Ovary (tissue), 10 donors: ENCODE results near the gene PPTC7. TPM values are rescaled to one million over a fixed set of nuclear protein-coding genes. Genes with fewer than 3 reads are reported as not detected.

Experiments used
- DNase-seq, 5 donors: peaks; one replicate each; pipeline ENCODE4 v3.0.0-alpha.2; 2019 to 2020
- H3K27ac ChIP-seq, 2 donors: fragments of 200-600 bp; one replicate each; pipeline versions ENCODE4 v1.5.1 to v1.8.0; 2019 to 2022
- H3K27me3 ChIP-seq: fragments of 200-600 bp; one replicate; pipeline ENCODE4 v1.8.0; 2022
- H3K36me3 ChIP-seq: fragments of 200-600 bp; sonication (generic); one replicate; pipeline ENCODE4 v1.5.1; 2019
- H3K4me1 ChIP-seq: one replicate; pipeline ENCODE4 v1.8.1; 2013; ENCODE audit warnings: mild to moderate bottlenecking, moderate library complexity; ENCODE audit not compliant: insufficient read depth
- H3K4me3 ChIP-seq: fragments of 200-600 bp; sonication (generic); one replicate; pipeline ENCODE4 v1.5.1; 2017
- H3K9me3 ChIP-seq, 2 donors: fragments of 200-600 bp in 1 of 2; sonication (generic) in 1 of 2; one replicate each; pipeline versions ENCODE4 v1.5.1 to v1.8.1; 2013 to 2019; ENCODE audit warnings: mild to moderate bottlenecking in 1 of 2, moderate library complexity in 1 of 2
- EP300 ChIP-seq: sonication (generic); formaldehyde crosslinking; IDR thresholded peaks from one replicate; pipeline ENCODE4 v1.6.1; 2017; ENCODE audit warnings: antibody characterized with exemption
- POLR2A ChIP-seq: fragments of 450-650 bp; IDR thresholded peaks from one replicate; pipeline ENCODE4 v1.6.1; 2017; ENCODE audit warnings: antibody characterized with exemption, mild to moderate bottlenecking, moderate library complexity
- WGBS, 3 donors: extraction: QIAGEN DNeasy Blood & Tissue Kit in 1 of 3; methylation state at CpG; one replicate each; pipeline versions ENCODE4 v1.1.5 to v1.1.7; 2013 to 2017; 5-methylcytosine and 5-hydroxymethylcytosine counted together
- intact Hi-C, 4 donors: fragments of 100-400 bp; cut with DNase I; formaldehyde crosslinking; loops; one replicate each; pipeline versions ENCODE4 v1.11.0 to v1.15.1; 2022 to 2023
- long read RNA-seq, 3 donors: library from polyadenylated mRNA in 2 of 3; unstranded in 2 of 3; transcript quantifications; one replicate each; pipeline ENCODE4 v2.0.0 and lab custom pipeline, GENCODE V29; 2021 to 2026
- polyA plus RNA-seq, 2 donors: library from polyadenylated mRNA; stranded (reverse); fragments of 200-250 nt in 1 of 2; fragments of 350-450 nt in 1 of 2; fragmentation: Illumina TruSeq in 1 of 2; extraction: RNeasy Lipid Tissue Mini Kit (QIAGEN cat#74804) in 1 of 2; gene quantifications; one replicate each; pipeline ENCODE4 v1.2.3, GENCODE V29; 2013 to 2014
- total RNA-seq, 7 donors: library from RNA; depleted of rRNA in 2 of 7; stranded (reverse); fragments of >200 nt in 2 of 7; fragmentation: NEBNext Ultra II Directional in 3 of 7; extraction: Animal tissue kit (Norgen Biotek cat#: 25700) in 3 of 7; gene quantifications; one replicate each; pipeline versions ENCODE4 v1.1.0 to v1.2.4, GENCODE V29; 2016 to 2023
- TF ChIP-seq, protein P1 (sequence below), 3 donors: fragments of 450-650 bp in 2 of 3; fragments of 200-600 bp in 1 of 3; IDR thresholded peaks; one replicate each; pipeline versions ENCODE4 v1.5.1 to v1.8.0; 2016 to 2022; ENCODE audit warnings: antibody characterized with exemption in 3 of 3, mild to moderate bottlenecking in 1 of 3
- donor health status: DM: no; HTN: no; CAD: no; lungs with moderate emphysema.
- donor health status: DM: no; HTN: no; CAD: no.
- donor health status: Bipolar disorder and iron deficiency.
- donor health status: DM: yes; HTN: yes; CAD: no.
- donor health status: DM: no; HTN: no; CAD: no.
- donor health status: DM: yes; HTN: yes; CAD: no.

PPTC7 gene
- total RNA-seq = 10 to 100 TPM; 13.5 to 25.5 (median 22.5) TPM
- polyA plus RNA-seq = 10 to 100 TPM in 1 of 2 donors, 1 to 10 TPM in 1; 10.0 to 19.2 TPM
- long read RNA-seq, donor 1, partial matches to known transcripts = 1 of 7 reads
- long read RNA-seq, donor 1, other reads (novel, unspliced or antisense) = 6 of 7 reads
- long read RNA-seq, donor 2, full-length matches to known transcripts = 11 of 137 reads
- long read RNA-seq, donor 2, partial matches to known transcripts = 97 of 137 reads
- long read RNA-seq, donor 2, other reads (novel, unspliced or antisense) = 29 of 137 reads
- long read RNA-seq, donor 3, full-length matches to known transcripts = 12 of 16 reads
- long read RNA-seq, donor 3, partial matches to known transcripts = 0 of 16 reads
- long read RNA-seq, donor 3, other reads (novel, unspliced or antisense) = 4 of 16 reads

DNA sequence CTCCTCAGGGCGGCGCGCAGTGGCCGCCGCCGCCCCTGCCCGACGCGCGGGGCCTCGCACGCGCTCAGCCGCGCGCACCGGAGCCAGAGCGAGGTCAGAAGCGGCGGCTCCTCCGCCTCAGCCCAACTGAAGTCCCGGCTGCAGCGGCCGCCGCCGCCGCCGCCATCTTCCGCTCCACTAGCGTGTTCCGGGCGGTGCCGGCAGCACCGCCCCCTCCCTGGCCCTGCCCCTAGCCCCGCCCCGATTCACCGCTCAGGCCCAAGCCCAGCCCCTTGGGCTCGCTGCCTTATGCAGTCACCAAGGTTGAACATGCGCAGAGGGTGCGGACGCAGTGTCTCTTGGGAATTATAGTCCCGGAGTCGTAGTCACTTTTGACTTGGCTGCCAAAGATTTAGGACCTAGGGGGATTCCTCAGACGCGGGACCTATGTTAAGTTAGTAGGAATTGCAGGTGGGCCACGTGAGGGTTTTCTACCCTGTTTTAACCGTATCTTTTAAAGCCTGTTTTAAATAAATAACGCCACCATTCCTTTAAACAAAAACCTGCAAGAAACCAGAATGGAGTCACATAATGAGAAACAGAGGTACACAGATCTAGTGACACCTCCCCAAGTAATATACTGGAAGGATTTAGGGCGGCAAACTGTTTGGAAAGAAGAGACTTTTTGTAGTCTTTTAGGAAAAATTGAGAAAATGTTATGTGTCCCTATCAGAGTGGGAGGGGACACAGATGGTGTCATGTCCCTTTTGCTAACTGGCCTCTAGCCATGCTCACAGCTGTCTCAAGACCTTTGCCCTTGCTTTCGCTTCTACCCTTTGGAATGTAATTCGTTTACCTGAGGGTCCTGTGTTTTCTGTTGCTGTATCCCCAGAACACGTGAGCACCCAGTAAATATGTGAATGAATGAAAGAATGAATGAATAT is at the start of gene PPTC7:
PPTC7 (minus strand) TSS at position 182 of the 923 bp plus-strand sequence. CDS start 287 bp downstream, outside the sequence.
- H3K4me1 ChIP-seq = peaks cover 13% of the 10 kb centered on the region

DNA sequence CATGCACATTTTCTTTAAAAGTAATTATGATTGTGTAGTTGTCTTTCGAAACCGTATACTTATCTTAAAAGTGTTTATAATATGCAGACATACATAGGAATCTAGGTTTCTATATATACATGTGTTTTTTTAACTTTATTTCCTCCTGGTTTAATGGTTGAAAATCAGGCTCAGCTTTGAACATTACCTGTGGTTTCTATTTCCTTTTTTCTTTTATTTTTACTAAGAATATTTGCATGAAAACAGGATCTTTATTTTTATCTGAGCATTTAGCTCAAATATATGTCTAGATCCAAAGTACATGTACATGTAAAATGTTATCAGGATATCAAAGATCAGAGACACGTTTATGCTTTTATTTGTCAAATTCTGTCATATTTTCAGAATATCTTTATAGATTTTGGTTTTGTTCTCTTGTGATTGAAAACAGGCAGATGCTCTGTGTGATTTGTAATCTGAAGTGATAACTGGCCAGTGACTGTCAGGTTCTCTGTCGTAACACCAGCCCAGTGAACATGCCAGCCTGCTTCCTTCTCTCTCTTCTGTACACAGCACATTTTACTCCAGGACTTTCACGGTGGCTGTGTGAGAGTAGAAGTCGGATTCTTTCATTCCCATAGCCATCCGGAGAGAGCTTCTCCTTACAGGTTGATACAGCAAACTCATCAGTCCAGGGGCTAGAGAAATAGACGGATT is 44.5 kb upstream of the PPTC7 start:
- TF ChIP-seq POLR2A (no peak), EP300 (no peak)
- 85 to 89% (median 87%) methylated on average over 8 of the region's 8 CpGs for WGBS, 3 donors
- no peaks in the 10 kb centered on the region for H3K9me3 ChIP-seq
- no peaks in the 10 kb centered on the region for H3K4me1 ChIP-seq
- no peaks in the 10 kb centered on the region for H3K27me3 ChIP-seq
- H3K27ac ChIP-seq = no peak overlapping the region
- H3K36me3 ChIP-seq = no peaks in the 10 kb centered on the region
- no peak for DNase-seq
- H3K4me3 ChIP-seq = no peak overlapping the region
- intact Hi-C loops = no loop called here

More for the DNA sequence above, at the start of gene PPTC7:
- intact Hi-C loops = no loop called here
- Histone ChIP-seq H3K9me3 (no peaks in the 10 kb centered on the region), H3K27me3 (no peaks in the 10 kb centered on the region), H3K4me3 (peak within 1 kb of the TSS; percentile 84), H3K36me3 (no peaks in the 10 kb centered on the region), H3K27ac (peak within 1 kb of the TSS; percentile 79 to 89)
- TF ChIP-seq POLR2A (peak; percentile 87), EP300 (no peak)
- TF ChIP-seq, protein P1, sequence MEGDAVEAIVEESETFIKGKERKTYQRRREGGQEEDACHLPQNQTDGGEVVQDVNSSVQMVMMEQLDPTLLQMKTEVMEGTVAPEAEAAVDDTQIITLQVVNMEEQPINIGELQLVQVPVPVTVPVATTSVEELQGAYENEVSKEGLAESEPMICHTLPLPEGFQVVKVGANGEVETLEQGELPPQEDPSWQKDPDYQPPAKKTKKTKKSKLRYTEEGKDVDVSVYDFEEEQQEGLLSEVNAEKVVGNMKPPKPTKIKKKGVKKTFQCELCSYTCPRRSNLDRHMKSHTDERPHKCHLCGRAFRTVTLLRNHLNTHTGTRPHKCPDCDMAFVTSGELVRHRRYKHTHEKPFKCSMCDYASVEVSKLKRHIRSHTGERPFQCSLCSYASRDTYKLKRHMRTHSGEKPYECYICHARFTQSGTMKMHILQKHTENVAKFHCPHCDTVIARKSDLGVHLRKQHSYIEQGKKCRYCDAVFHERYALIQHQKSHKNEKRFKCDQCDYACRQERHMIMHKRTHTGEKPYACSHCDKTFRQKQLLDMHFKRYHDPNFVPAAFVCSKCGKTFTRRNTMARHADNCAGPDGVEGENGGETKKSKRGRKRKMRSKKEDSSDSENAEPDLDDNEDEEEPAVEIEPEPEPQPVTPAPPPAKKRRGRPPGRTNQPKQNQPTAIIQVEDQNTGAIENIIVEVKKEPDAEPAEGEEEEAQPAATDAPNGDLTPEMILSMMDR (IDR thresholded peaks at IDR 0.05) = no peak
- WGBS, 3 donors = 1 to 2% (median 1%) methylated on average over 51 to 52 of the region's 52 CpGs
- DNase-seq = peak; percentile 97 to 98 (median 98)

- WGBS, 3 donors = 87 to 96% (median 92%) methylated on average over 3 of the region's 3 CpGs
- Histone ChIP-seq H3K36me3 (no peaks in the 10 kb centered on the region), H3K4me1 (no peaks in the 10 kb centered on the region), H3K9me3 (no peaks in the 10 kb centered on the region), H3K27ac (no peak overlapping the region), H3K4me3 (no peak overlapping the region), H3K27me3 (no peaks in the 10 kb centered on the region)
- no peak for DNase-seq
- intact Hi-C loops = no loop called here
- TF ChIP-seq, protein P1 (IDR thresholded peaks at IDR 0.05) = no peak
- TF ChIP-seq POLR2A (no peak), EP300 (no peak)
These were observed 39.5 kb upstream of the PPTC7 start for GRCh38 chr12:110622582-110622981.

DNA sequence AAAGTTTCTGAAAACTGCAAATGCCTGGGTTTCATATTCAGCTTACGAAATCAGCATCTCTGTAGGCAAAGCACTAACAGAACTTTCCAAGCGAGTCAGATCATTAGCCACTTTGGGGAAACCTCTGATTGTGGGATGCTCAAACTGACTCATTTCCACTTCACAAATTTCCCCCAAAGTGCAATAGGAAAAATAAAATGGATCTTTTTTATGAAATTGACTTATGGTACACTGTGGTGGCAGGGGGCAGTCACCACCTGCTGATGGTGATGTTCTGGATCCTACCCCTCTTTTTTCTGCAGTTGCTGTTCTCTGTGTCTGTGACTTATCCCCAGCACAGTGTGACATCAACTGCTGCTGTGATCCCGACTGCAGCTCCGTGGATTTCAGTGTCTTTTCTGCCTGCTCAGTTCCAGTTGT is 36.4 kb upstream of the PPTC7 start:
- Histone ChIP-seq H3K27me3 (no peaks in the 10 kb centered on the region), H3K36me3 (no peaks in the 10 kb centered on the region), H3K27ac (no peak overlapping the region), H3K9me3 (no peaks in the 10 kb centered on the region), H3K4me3 (no peak overlapping the region), H3K4me1 (peaks cover 3% of the 10 kb centered on the region)
- TF ChIP-seq EP300 = no peak
- TF ChIP-seq, protein P1 (IDR thresholded peaks at IDR 0.05) = no peak
- no peak for TF ChIP-seq POLR2A
- intact Hi-C loops = loop anchor here in 1 of 4 donors (10.0 kb wide), 1 partner anchor 265 kb away; no protein-coding TSS in a partner anchor
- no peak for DNase-seq
- 83 to 90% (median 86%) methylated on average over 4 of the region's 4 CpGs for WGBS, 3 donors
